Endodermal cell (in vitro differentiated cells): ENCODE measurements around the gene CGN. TPM values are rescaled to one million over a fixed set of nuclear protein-coding genes. Genes with fewer than 3 reads are reported as not detected.

ENCODE experiments used
- DNase-seq: peaks from one replicate; pipeline ENCODE4 v3.0.0-alpha.2; 2017
- H3K27ac ChIP-seq: 2 replicates; pipeline ENCODE4 v1.5.1; 2013; ENCODE audit warnings: mild to moderate bottlenecking, low read depth, low read length, moderate library complexity
- H3K27me3 ChIP-seq: 2 replicates; pipeline ENCODE4 v1.6.1; 2013; ENCODE audit warnings: mild to moderate bottlenecking, low read length, moderate library complexity; ENCODE audit not compliant: insufficient read depth, control insufficient read depth, poor library complexity, severe bottlenecking
- H3K36me3 ChIP-seq: 2 replicates; pipeline ENCODE4 v1.7.0; 2013; ENCODE audit warnings: mild to moderate bottlenecking, low read length, moderate library complexity; ENCODE audit not compliant: control insufficient read depth, insufficient read depth
- H3K4me1 ChIP-seq: one replicate; pipeline ENCODE4 v1.7.0; 2013; ENCODE audit warnings: low read length; ENCODE audit not compliant: control insufficient read depth, insufficient read depth
- H3K4me3 ChIP-seq: 2 replicates; pipeline ENCODE4 v1.5.1; 2013; ENCODE audit warnings: mild to moderate bottlenecking, low read length, moderate library complexity
- H3K9ac ChIP-seq: 2 replicates; pipeline ENCODE4 v1.6.1; 2013; ENCODE audit warnings: mild to moderate bottlenecking, low read length, moderate library complexity; ENCODE audit not compliant: poor library complexity, severe bottlenecking; ENCODE audit errors: extremely low read depth
- H3K9me3 ChIP-seq: 2 replicates; pipeline ENCODE4 v1.6.1; 2013; ENCODE audit warnings: mild to moderate bottlenecking, low read length, moderate library complexity; ENCODE audit not compliant: control insufficient read depth
- H3K27ac Mint-ChIP-seq: 2 replicates; pipeline ENCODE4 v1.8.0; 2020; ENCODE audit warnings: mixed read lengths
- H3K27me3 Mint-ChIP-seq: 2 replicates; pipeline ENCODE4 v1.8.0; 2021; ENCODE audit warnings: mild to moderate bottlenecking, mixed read lengths; ENCODE audit not compliant: insufficient read depth
- H3K36me3 Mint-ChIP-seq: 2 replicates; pipeline ENCODE4 v1.8.0; 2020; ENCODE audit warnings: low read depth, mixed read lengths
- H3K4me1 Mint-ChIP-seq: 2 replicates; pipeline ENCODE4 v1.8.0; 2020; ENCODE audit warnings: mixed read lengths
- H3K4me3 Mint-ChIP-seq: 2 replicates; pipeline ENCODE4 v1.8.0; 2020; ENCODE audit warnings: mild to moderate bottlenecking, moderate library complexity, mixed read lengths
- H3K9me3 Mint-ChIP-seq: 2 replicates; pipeline ENCODE4 v1.8.0; 2020; ENCODE audit warnings: mild to moderate bottlenecking, mixed read lengths
- CTCF ChIP-seq: fragments of 200-600 bp; sonication (generic); conservative IDR thresholded peaks from 2 replicates; pipeline ENCODE4 v1.5.0; 2021; ENCODE audit warnings: antibody characterized with exemption, mild to moderate bottlenecking
- WGBS, 2 experiments: methylation state at CpG; one replicate each; pipeline versions ENCODE4 v1.1.5 to v1.1.7; 2013; ENCODE audit warnings: missing lambda C conversion rate in 2 of 2, mixed read lengths in 1 of 2; ENCODE audit not compliant: insufficient coverage in 1 of 2, insufficient read length in 1 of 2; 5-methylcytosine and 5-hydroxymethylcytosine counted together
- total RNA-seq, 2 donors: library from RNA; stranded (reverse); fragmentation: NEBNext Ultra II Directional in 1 of 2; extraction: Animal tissue kit (Norgen Biotek cat#: 25700) in 1 of 2; gene quantifications; 2 replicates in 1 of 2; 3 replicates in 1 of 2; pipeline ENCODE4 v1.2.1, GENCODE V29; 2021

CGN gene
- total RNA-seq, 2 donors from 2014 or later = 39.7 to 39.9 TPM

GRCh38 chr1:151574575-151575529 is 63.7 kb downstream of the CGN start:
- DNase-seq = no peak
- H3K27me3 ChIP-seq = no peaks in the 10 kb centered on the region
- Mint-ChIP-seq H3K36me3 (peaks cover 37% of the 10 kb centered on the region), H3K4me3 (no peak overlapping the region), H3K27me3 (no peaks in the 10 kb centered on the region), H3K9me3 (no peaks in the 10 kb centered on the region), H3K27ac (no peak overlapping the region), H3K4me1 (peaks cover 7% of the 10 kb centered on the region)
- H3K4me3 ChIP-seq = no peak overlapping the region
- WGBS, 2 experiments = 93 to 96% methylated on average over 8 to 12 of the region's 12 CpGs
- peaks cover 78% of the 10 kb centered on the region for H3K36me3 ChIP-seq
- no peak for TF ChIP-seq CTCF
- no peak overlapping the region for H3K9ac ChIP-seq
- no peaks in the 10 kb centered on the region for H3K9me3 ChIP-seq
- no peak overlapping the region for H3K27ac ChIP-seq
- H3K4me1 ChIP-seq = no peaks in the 10 kb centered on the region

GRCh38 chr1:151577173-151577572 is 66.0 kb downstream of the CGN start:
- Histone ChIP-seq H3K27ac (no peak overlapping the region), H3K36me3 (peaks cover 88% of the 10 kb centered on the region), H3K4me1 (no peaks in the 10 kb centered on the region), H3K9me3 (no peaks in the 10 kb centered on the region), H3K27me3 (no peaks in the 10 kb centered on the region), H3K4me3 (no peak overlapping the region), H3K9ac (no peak overlapping the region)
- no peaks in the 10 kb centered on the region for H3K9me3 Mint-ChIP-seq
- no peak overlapping the region for H3K4me3 Mint-ChIP-seq
- peaks cover 7% of the 10 kb centered on the region for H3K4me1 Mint-ChIP-seq
- H3K27ac Mint-ChIP-seq = peak overlapping the region; percentile 28
- no peaks in the 10 kb centered on the region for H3K27me3 Mint-ChIP-seq
- TF ChIP-seq CTCF = no peak
- 91% methylated on average over 2 of the region's 2 CpGs; no CpG with 5 or more reads in 1 of the 2 experiments for WGBS, 2 experiments
- DNase-seq = no peak
- peaks cover 41% of the 10 kb centered on the region for H3K36me3 Mint-ChIP-seq

DNA sequence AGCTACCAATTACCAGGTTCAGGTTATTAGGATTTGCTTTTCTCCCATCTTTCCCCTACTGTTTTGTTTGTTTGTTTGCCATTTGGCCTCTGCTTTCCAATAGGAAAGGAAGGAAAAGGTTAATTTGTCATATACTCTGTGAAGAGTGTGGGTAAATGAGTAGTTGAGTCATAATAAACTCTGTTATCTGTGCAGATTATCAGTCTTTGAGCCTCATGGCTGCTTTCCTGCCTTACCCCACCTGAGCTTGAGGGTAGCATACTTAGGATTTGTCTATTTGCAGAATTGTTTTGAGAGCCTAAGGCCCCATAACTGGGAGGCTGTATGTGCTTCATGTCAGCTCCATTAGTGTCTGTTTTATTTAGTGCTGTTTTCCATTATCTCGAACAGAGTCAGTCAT is 67.8 kb downstream of the CGN start:
- TF ChIP-seq CTCF = no peak
- H3K36me3 ChIP-seq = peaks cover 89% of the 10 kb centered on the region
- H3K4me1 Mint-ChIP-seq = peaks cover 7% of the 10 kb centered on the region
- no peaks in the 10 kb centered on the region for H3K9me3 Mint-ChIP-seq
- H3K36me3 Mint-ChIP-seq = peaks cover 45% of the 10 kb centered on the region
- no peak overlapping the region for H3K27ac ChIP-seq
- WGBS, 2 experiments = 100% methylated on average over 1 of the region's 1 CpG; no CpG with 5 or more reads in 1 of the 2 experiments
- H3K9ac ChIP-seq = no peak overlapping the region
- H3K27ac Mint-ChIP-seq = no peak overlapping the region
- H3K27me3 Mint-ChIP-seq = no peaks in the 10 kb centered on the region
- H3K4me3 Mint-ChIP-seq = no peak overlapping the region
- no peak for DNase-seq
- H3K9me3 ChIP-seq = no peaks in the 10 kb centered on the region
- H3K27me3 ChIP-seq = no peaks in the 10 kb centered on the region
- no peaks in the 10 kb centered on the region for H3K4me1 ChIP-seq
- H3K4me3 ChIP-seq = no peak overlapping the region
